Measurements from ENCODE around the gene CELSR1.

Gene CELSR1

GRCh38 chr22:46347646-46348045 lies 189.8 kb downstream of the CELSR1 start:
- Mint-ChIP-seq H3K36me3 (peaks cover 5% of the 10 kb centered on the region), H3K9me3 (ENCODE audit: low read depth) (no peaks in the 10 kb centered on the region), H3K4me1 (ENCODE audit: low read depth) (peaks cover 5% of the 10 kb centered on the region), H3K4me3 (no peak overlapping the region), H3K27ac (no peak overlapping the region), H3K27me3 (no peaks in the 10 kb centered on the region)

- Mint-ChIP-seq H3K4me3 (no peak overlapping the region), H3K27ac (no peak overlapping the region), H3K27me3 (no peaks in the 10 kb centered on the region), H3K36me3 (peaks cover 5% of the 10 kb centered on the region), H3K4me1 (ENCODE audit: low read depth) (peaks cover 5% of the 10 kb centered on the region), H3K9me3 (ENCODE audit: low read depth) (no peaks in the 10 kb centered on the region)
These were observed 190.6 kb downstream of the CELSR1 start for GRCh38 chr22:46346680-46347405.

- Mint-ChIP-seq H3K27me3 (no peaks in the 10 kb centered on the region), H3K27ac (no peak overlapping the region), H3K4me1 (ENCODE audit: low read depth) (peaks cover 40% of the 10 kb centered on the region), H3K4me3 (no peak overlapping the region), H3K36me3 (peaks cover 12% of the 10 kb centered on the region), H3K9me3 (ENCODE audit: low read depth) (no peaks in the 10 kb centered on the region)
These were observed 196.7 kb downstream of the CELSR1 start for GRCh38 chr22:46340676-46341075.

- Mint-ChIP-seq H3K36me3 (peaks cover 12% of the 10 kb centered on the region), H3K4me3 (no peak overlapping the region), H3K9me3 (ENCODE audit: low read depth) (no peaks in the 10 kb centered on the region), H3K27ac (no peak overlapping the region), H3K27me3 (no peaks in the 10 kb centered on the region), H3K4me1 (ENCODE audit: low read depth) (peaks cover 42% of the 10 kb centered on the region)
These were observed 197.5 kb downstream of the CELSR1 start for GRCh38 chr22:46339956-46340355.

- peak overlapping the region; percentile 61 for H3K27ac Mint-ChIP-seq
- peak overlapping the region; percentile 39 for H3K4me3 Mint-ChIP-seq
- peaks cover 9% of the 10 kb centered on the region for H3K36me3 Mint-ChIP-seq
- peaks cover 43% of the 10 kb centered on the region for H3K4me1 Mint-ChIP-seq (ENCODE audit: low read depth)
- H3K27me3 Mint-ChIP-seq: no peaks in the 10 kb centered on the region
- no peaks in the 10 kb centered on the region for H3K9me3 Mint-ChIP-seq (ENCODE audit: low read depth)
These were observed 198.8 kb downstream of the CELSR1 start for GRCh38 chr22:46338636-46339035.

- no peaks in the 10 kb centered on the region for H3K9me3 Mint-ChIP-seq (ENCODE audit: low read depth)
- no peaks in the 10 kb centered on the region for H3K27me3 Mint-ChIP-seq
- H3K36me3 Mint-ChIP-seq: peaks cover 9% of the 10 kb centered on the region
- no peak overlapping the region for H3K27ac Mint-ChIP-seq
- H3K4me1 Mint-ChIP-seq (ENCODE audit: low read depth): peaks cover 42% of the 10 kb centered on the region
- H3K4me3 Mint-ChIP-seq: peak overlapping the region; percentile 61
These were observed 199.6 kb downstream of the CELSR1 start for GRCh38 chr22:46337870-46338269.

GRCh38 chr22:46336119-46337078 lies 201.0 kb downstream of the CELSR1 start:
- H3K27me3 Mint-ChIP-seq: no peaks in the 10 kb centered on the region
- H3K27ac Mint-ChIP-seq: peak overlapping the region; percentile 95
- H3K9me3 Mint-ChIP-seq (ENCODE audit: low read depth): no peaks in the 10 kb centered on the region
- H3K4me3 Mint-ChIP-seq: peak overlapping the region; percentile 98
- peaks cover 9% of the 10 kb centered on the region for H3K36me3 Mint-ChIP-seq
- H3K4me1 Mint-ChIP-seq (ENCODE audit: low read depth): peaks cover 42% of the 10 kb centered on the region

- H3K4me1 Mint-ChIP-seq (ENCODE audit: low read depth): peaks cover 38% of the 10 kb centered on the region
- H3K27ac Mint-ChIP-seq: peak within 1 kb of the TSS; percentile 95
- peaks cover 9% of the 10 kb centered on the region for H3K36me3 Mint-ChIP-seq
- H3K27me3 Mint-ChIP-seq: no peaks in the 10 kb centered on the region
- peak within 1 kb of the TSS; percentile 98 for H3K4me3 Mint-ChIP-seq
- no peaks in the 10 kb centered on the region for H3K9me3 Mint-ChIP-seq (ENCODE audit: low read depth)
These were observed 202.0 kb downstream of the CELSR1 start, which contains the start of gene TRMU for GRCh38 chr22:46335201-46336118. Gene TRMU, plus strand, starts transcription at chr22:46335714. Its CDS starts 51 bp downstream, at chr22:46335765.

GRCh38 chr22:46331496-46331895 lies 205.9 kb downstream of the CELSR1 start:
- H3K36me3 Mint-ChIP-seq: peaks cover under 1% of the 10 kb centered on the region
- peaks cover 9% of the 10 kb centered on the region for H3K4me1 Mint-ChIP-seq (ENCODE audit: low read depth)
- no peak overlapping the region for H3K4me3 Mint-ChIP-seq
- no peak overlapping the region for H3K27ac Mint-ChIP-seq
- no peaks in the 10 kb centered on the region for H3K27me3 Mint-ChIP-seq
- no peaks in the 10 kb centered on the region for H3K9me3 Mint-ChIP-seq (ENCODE audit: low read depth)

GRCh38 chr22:46330426-46330825 lies 207.0 kb downstream of the CELSR1 start:
- no peaks in the 10 kb centered on the region for H3K9me3 Mint-ChIP-seq (ENCODE audit: low read depth)
- H3K36me3 Mint-ChIP-seq: no peaks in the 10 kb centered on the region
- H3K27ac Mint-ChIP-seq: no peak overlapping the region
- H3K4me1 Mint-ChIP-seq (ENCODE audit: low read depth): peaks cover 7% of the 10 kb centered on the region
- H3K27me3 Mint-ChIP-seq: no peaks in the 10 kb centered on the region
- H3K4me3 Mint-ChIP-seq: no peak overlapping the region

- Mint-ChIP-seq H3K9me3 (ENCODE audit: low read depth) (no peaks in the 10 kb centered on the region), H3K4me3 (no peak overlapping the region), H3K27ac (no peak overlapping the region), H3K4me1 (ENCODE audit: low read depth) (peaks cover 3% of the 10 kb centered on the region), H3K36me3 (no peaks in the 10 kb centered on the region), H3K27me3 (no peaks in the 10 kb centered on the region)
These were observed 207.8 kb downstream of the CELSR1 start for GRCh38 chr22:46329616-46330015.

- H3K9me3 Mint-ChIP-seq (ENCODE audit: low read depth): no peaks in the 10 kb centered on the region
- no peak overlapping the region for H3K4me3 Mint-ChIP-seq
- H3K27me3 Mint-ChIP-seq: no peaks in the 10 kb centered on the region
- no peaks in the 10 kb centered on the region for H3K4me1 Mint-ChIP-seq (ENCODE audit: low read depth)
- H3K27ac Mint-ChIP-seq: no peak overlapping the region
- H3K36me3 Mint-ChIP-seq: no peaks in the 10 kb centered on the region
These were observed 208.6 kb downstream of the CELSR1 start for GRCh38 chr22:46328797-46329196.

GRCh38 chr22:46327691-46328465 lies 209.5 kb downstream of the CELSR1 start:
- Mint-ChIP-seq H3K9me3 (ENCODE audit: low read depth) (no peaks in the 10 kb centered on the region), H3K4me3 (no peak overlapping the region), H3K4me1 (ENCODE audit: low read depth) (no peaks in the 10 kb centered on the region), H3K27me3 (no peaks in the 10 kb centered on the region), H3K36me3 (no peaks in the 10 kb centered on the region), H3K27ac (no peak overlapping the region)
